Hepatocyte (in vitro differentiated cells): ENCODE measurements around the gene RRP15. TPM values are rescaled to one million over a fixed set of nuclear protein-coding genes. Genes with fewer than 3 reads are reported as not detected.

ENCODE experiments used
- DNase-seq: peaks from one replicate; pipeline ENCODE4 v3.0.0-alpha.2; 2016; ENCODE audit warnings: low spot score
- H2AFZ ChIP-seq: fragments of 200-600 bp; sonication (generic); 2 replicates; pipeline ENCODE4 v1.6.0; 2016; ENCODE audit warnings: antibody characterized with exemption, mild to moderate bottlenecking
- H3K27ac ChIP-seq: fragments of 200-600 bp; sonication (generic); 2 replicates; pipeline ENCODE4 v1.5.1; 2016; ENCODE audit warnings: mild to moderate bottlenecking
- H3K27me3 ChIP-seq: fragments of 200-600 bp; sonication (generic); 2 replicates; pipeline ENCODE4 v1.6.1; 2016
- H3K36me3 ChIP-seq: fragments of 200-600 bp; sonication (generic); replicated peaks from 2 replicates; pipeline ENCODE4 v1.5.1; 2016; ENCODE audit warnings: low read depth; ENCODE audit not compliant: insufficient read depth
- H3K4me1 ChIP-seq: fragments of 200-600 bp; sonication (generic); 2 replicates; pipeline ENCODE4 v1.5.1; 2016; ENCODE audit warnings: mild to moderate bottlenecking, moderate library complexity; ENCODE audit not compliant: insufficient read depth
- H3K4me2 ChIP-seq: fragments of 200-600 bp; sonication (generic); 2 replicates; pipeline ENCODE4 v1.6.0; 2016
- H3K4me3 ChIP-seq: fragments of 200-600 bp; sonication (generic); 2 replicates; pipeline ENCODE4 v1.5.1; 2016; ENCODE audit warnings: mild to moderate bottlenecking
- H3K79me2 ChIP-seq: fragments of 200-600 bp; sonication (generic); 2 replicates; pipeline ENCODE4 v1.6.0; 2017; ENCODE audit warnings: mild to moderate bottlenecking
- H3K9me2 ChIP-seq: fragments of 200-600 bp; sonication (generic); replicated peaks from 2 replicates; pipeline ENCODE4 v1.6.0; 2017; ENCODE audit warnings: mild to moderate bottlenecking; ENCODE audit not compliant: insufficient read depth
- H3K9me3 ChIP-seq: fragments of 200-600 bp; sonication (generic); 2 replicates; pipeline ENCODE4 v1.5.1; 2016; ENCODE audit warnings: low read depth, mild to moderate bottlenecking
- H4K20me1 ChIP-seq: fragments of 200-600 bp; sonication (generic); 2 replicates; pipeline ENCODE4 v1.6.0; 2016; ENCODE audit warnings: mild to moderate bottlenecking; ENCODE audit not compliant: insufficient read depth, poor library complexity, severe bottlenecking
- CTCF ChIP-seq: fragments of 200-600 bp; sonication (generic); IDR thresholded peaks from 2 replicates; pipeline ENCODE4 v1.5.1; 2016; ENCODE audit warnings: antibody characterized with exemption, mild to moderate bottlenecking; ENCODE audit not compliant: poor library complexity
- EZH2 ChIP-seq: fragments of 200-600 bp; sonication (generic); IDR thresholded peaks from 2 replicates; pipeline ENCODE4 v1.6.1; 2016; ENCODE audit warnings: antibody characterized with exemption, mild to moderate bottlenecking, borderline replicate concordance
- EZH2phosphoT487 ChIP-seq: fragments of 200-600 bp; sonication (generic); IDR thresholded peaks from one replicate; pipeline ENCODE4 v1.6.1; 2018; ENCODE audit warnings: antibody characterized with exemption, mild to moderate bottlenecking, low read depth, moderate library complexity; ENCODE audit not compliant: unreplicated experiment, severe bottlenecking
- WGBS: methylation state at CpG from one replicate; pipeline ENCODE4 v1.1.6; 2016; ENCODE audit warnings: low lambda C conversion rate; ENCODE audit errors: missing lambda C conversion rate; 5-methylcytosine and 5-hydroxymethylcytosine counted together
- polyA plus RNA-seq: library from polyadenylated mRNA; unstranded; fragments of >200 nt; fragmentation: Nextera tagmentation; extraction: Ambion mirVana; gene quantifications from 2 replicates; pipeline ENCODE4 v1.2.1, GENCODE V29; 2016
- total RNA-seq: library from RNA; depleted of rRNA; stranded (reverse); fragments of >200 nt; gene quantifications from 2 replicates; pipeline ENCODE4 v1.2.3, GENCODE V29; 2014

RRP15 gene
- total and polyA plus RNA-seq, 2 experiments from 2014 or later: 6.7 to 9.0 TPM

GRCh38 chr1:218274511-218274910, 10.6 kb upstream of the RRP15 start:
- no peaks in the 10 kb centered on the region for H3K79me2 ChIP-seq
- WGBS: 79% methylated on average over 2 of the region's 2 CpGs

GRCh38 chr1:218275823-218276222, 9.3 kb upstream of the RRP15 start:
- H3K9me3 ChIP-seq: no peaks in the 10 kb centered on the region
- H3K36me3 ChIP-seq: no peaks in the 10 kb centered on the region
- no peak overlapping the region for H3K4me3 ChIP-seq
- 86% methylated on average over 2 of the region's 2 CpGs for WGBS
- H3K79me2 ChIP-seq: no peaks in the 10 kb centered on the region
- no peaks in the 10 kb centered on the region for H3K4me1 ChIP-seq
- H3K27me3 ChIP-seq: no peaks in the 10 kb centered on the region
- no peak overlapping the region for H3K4me2 ChIP-seq
- no peak for TF ChIP-seq EZH2
- no peak overlapping the region for H3K27ac ChIP-seq
- DNase-seq: no peak
- H2AFZ ChIP-seq: no peak overlapping the region
- no peaks in the 10 kb centered on the region for H3K9me2 ChIP-seq
- no peaks in the 10 kb centered on the region for H4K20me1 ChIP-seq

More at GRCh38 chr1:218274511-218274910, 10.6 kb upstream of the RRP15 start:
- Histone ChIP-seq H3K9me2 (no peaks in the 10 kb centered on the region), H3K9me3 (no peaks in the 10 kb centered on the region), H2AFZ (no peak overlapping the region), H3K27me3 (no peaks in the 10 kb centered on the region), H3K4me1 (no peaks in the 10 kb centered on the region), H3K27ac (peak overlapping the region; percentile 25), H4K20me1 (no peaks in the 10 kb centered on the region), H3K4me2 (no peak overlapping the region), H3K4me3 (no peak overlapping the region), H3K36me3 (no peaks in the 10 kb centered on the region)
- TF ChIP-seq EZH2phosphoT487: no peak
- no peak for TF ChIP-seq CTCF
- TF ChIP-seq EZH2: no peak
- no peak for DNase-seq

- H3K27me3 ChIP-seq: no peaks in the 10 kb centered on the region
- no peak for DNase-seq
- TF ChIP-seq EZH2 (no peak), EZH2phosphoT487 (no peak), CTCF (no peak)
- H3K4me3 ChIP-seq: no peak overlapping the region
- H2AFZ ChIP-seq: no peak overlapping the region
- H3K4me2 ChIP-seq: no peak overlapping the region
- no peaks in the 10 kb centered on the region for H3K36me3 ChIP-seq
- no peaks in the 10 kb centered on the region for H4K20me1 ChIP-seq
- H3K27ac ChIP-seq: no peak overlapping the region
- peaks cover 8% of the 10 kb centered on the region for H3K4me1 ChIP-seq
- H3K79me2 ChIP-seq: peaks cover 10% of the 10 kb centered on the region
- H3K9me3 ChIP-seq: no peaks in the 10 kb centered on the region
- no peaks in the 10 kb centered on the region for H3K9me2 ChIP-seq
- 89% methylated on average over 4 of the region's 4 CpGs for WGBS
Observed at GRCh38 chr1:218281285-218281684, 3.8 kb upstream of the RRP15 start.

- H3K9me2 ChIP-seq: no peaks in the 10 kb centered on the region
- 14% methylated on average over 26 of the region's 26 CpGs for WGBS
- no peak for TF ChIP-seq CTCF
- TF ChIP-seq EZH2: no peak
- TF ChIP-seq EZH2phosphoT487: no peak
- H3K27ac ChIP-seq: peak overlapping the region; percentile 92
- no peaks in the 10 kb centered on the region for H3K27me3 ChIP-seq
- peak overlapping the region; percentile 94 for H2AFZ ChIP-seq
- H4K20me1 ChIP-seq: no peaks in the 10 kb centered on the region
- DNase-seq: no peak
- peak overlapping the region; percentile 84 for H3K4me2 ChIP-seq
- no peaks in the 10 kb centered on the region for H3K9me3 ChIP-seq
- H3K4me3 ChIP-seq: peak overlapping the region; percentile 56
- H3K36me3 ChIP-seq: no peaks in the 10 kb centered on the region
- H3K79me2 ChIP-seq: peaks cover 38% of the 10 kb centered on the region
- peaks cover 10% of the 10 kb centered on the region for H3K4me1 ChIP-seq
Observed at GRCh38 chr1:218284377-218284916, 646 bp upstream of the RRP15 start.
